Smooth muscle cell of the brain vasculature (primary cell): Measurements from ENCODE around the gene RAB14.

ENCODE experiments used
- DNase-seq: peaks from one replicate; pipeline ENCODE4 v3.0.0-alpha.2; 2012; ENCODE audit warnings: low read depth, low spot score

The RAB14 gene

DNA sequence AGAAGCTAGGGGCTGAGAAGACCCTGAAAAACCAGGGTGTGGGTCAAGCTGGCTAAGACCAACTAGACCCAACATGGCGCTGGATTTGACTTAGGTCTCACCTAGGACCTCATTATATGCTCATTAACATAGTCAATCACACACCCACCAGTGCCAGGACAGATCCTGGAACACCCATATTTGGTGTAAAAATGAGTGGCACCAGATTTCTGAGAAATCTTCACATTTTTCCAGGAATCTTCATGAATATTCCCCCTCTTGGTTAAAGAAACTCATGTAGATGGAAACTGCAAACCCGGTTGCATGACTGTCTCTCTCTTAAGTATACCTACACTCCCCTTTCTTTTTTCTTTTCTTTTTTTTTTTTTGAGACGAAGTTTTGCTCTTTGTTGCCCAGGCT lies 17.9 kb upstream of the RAB14 start:
- no peak for DNase-seq

DNA sequence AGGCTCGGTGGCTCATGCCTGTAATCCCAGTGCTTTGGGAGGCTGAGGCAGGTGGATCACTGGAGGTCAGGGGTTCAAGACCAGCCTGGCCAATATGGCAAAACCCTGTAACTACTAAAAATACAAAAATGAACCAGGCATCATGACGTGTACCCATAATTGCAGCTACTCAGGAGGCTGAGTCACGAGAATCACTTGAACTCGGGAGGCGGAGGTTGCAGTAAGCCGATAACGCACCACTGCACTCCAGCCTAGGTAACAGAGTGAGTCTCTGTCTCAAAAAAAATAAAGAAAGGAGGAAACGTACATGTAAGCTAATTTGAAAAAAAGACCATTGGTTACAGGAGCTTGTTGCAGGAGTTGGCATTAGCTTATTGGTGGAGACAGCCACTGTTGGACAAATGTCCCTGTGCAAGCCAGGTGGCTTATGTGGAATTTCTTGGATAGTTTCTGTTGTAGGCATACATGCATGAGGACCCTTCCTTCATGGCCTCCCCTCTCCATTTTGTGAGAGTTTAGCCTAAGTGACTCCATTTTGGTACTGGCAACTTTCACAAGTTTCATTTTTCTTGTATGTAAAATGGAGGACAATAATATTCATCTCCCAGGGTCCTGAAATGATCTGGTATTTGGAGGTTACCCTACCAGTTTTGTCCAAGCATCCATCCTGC lies 16.8 kb upstream of the RAB14 start:
- DNase-seq: no peak

DNA sequence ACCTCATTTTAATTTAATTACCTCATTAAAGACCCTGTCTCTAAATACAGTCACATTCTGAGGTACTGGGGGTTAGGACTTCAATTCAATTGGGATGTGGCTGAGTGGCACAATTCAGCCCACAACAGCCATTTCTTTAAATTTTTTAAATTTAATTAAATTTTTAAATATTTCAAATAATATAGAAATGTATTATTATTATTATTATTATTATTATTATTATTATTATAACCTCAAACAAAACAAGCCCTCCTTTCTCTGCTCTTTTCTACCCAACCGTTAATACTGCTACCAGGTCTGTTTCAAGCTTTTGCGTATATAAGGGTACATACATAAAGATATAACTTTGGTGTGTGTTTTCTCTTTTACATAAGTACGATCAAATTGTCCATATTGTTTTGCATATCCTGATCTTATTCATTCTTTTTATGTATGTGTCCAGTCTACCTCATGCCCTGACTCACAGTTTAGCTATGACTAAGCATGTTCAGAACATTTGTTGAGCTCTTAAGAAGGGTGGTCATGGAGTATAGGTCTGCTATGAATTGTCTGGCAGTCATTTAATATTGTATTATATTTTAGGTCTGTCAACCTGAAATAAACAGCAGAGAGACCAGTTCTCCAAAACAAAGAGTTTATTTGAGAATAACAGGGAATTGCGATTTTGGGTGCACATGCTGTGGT lies 16.1 kb upstream of the RAB14 start:
- DNase-seq: no peak

DNA sequence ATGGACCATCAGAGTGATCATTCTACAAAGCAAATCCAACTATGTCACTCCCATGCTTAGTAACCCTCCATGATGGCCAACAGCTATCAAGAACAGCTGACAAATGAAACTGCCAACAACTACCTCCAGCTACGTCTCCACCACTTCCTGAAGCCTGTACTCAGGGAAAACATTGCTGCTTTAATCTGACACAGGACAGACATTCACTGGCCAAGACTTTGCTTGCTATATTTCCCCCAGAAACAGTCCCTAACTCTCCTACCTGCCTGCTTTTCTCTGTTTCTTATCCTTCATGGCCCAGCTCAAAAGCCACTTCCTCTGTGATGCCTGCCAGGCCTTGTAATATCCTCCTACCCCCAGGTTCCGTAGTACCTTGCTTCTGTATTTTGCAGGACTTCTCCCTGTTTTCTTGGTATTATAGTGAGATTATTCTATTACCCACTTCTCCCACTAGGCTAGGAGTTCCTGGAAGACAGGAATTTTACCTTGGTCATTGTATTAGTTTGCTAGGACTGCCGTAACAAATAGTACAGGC lies 14.7 kb upstream of the RAB14 start:
- DNase-seq: no peak

DNA sequence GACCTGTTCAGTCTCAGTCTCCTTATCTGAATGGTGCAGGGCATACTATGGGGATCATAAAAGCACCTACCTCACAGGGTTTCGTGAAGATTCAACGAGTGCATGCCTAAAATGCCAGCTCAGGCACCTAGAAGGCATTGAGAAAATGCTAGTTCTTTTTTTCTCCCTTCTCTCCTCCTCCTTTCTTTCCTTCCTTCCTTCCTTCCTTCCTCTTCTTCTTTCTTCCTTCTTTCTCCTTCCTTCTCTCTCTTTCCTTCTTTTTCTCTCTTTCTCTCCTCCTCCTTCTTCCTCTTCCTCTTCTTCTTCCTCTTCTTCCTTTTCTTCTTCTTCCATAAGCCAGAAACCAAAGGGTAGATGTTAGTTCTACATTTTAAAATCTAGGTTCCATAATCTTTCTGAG lies 12.3 kb upstream of the RAB14 start:
- DNase-seq: no peak

DNA sequence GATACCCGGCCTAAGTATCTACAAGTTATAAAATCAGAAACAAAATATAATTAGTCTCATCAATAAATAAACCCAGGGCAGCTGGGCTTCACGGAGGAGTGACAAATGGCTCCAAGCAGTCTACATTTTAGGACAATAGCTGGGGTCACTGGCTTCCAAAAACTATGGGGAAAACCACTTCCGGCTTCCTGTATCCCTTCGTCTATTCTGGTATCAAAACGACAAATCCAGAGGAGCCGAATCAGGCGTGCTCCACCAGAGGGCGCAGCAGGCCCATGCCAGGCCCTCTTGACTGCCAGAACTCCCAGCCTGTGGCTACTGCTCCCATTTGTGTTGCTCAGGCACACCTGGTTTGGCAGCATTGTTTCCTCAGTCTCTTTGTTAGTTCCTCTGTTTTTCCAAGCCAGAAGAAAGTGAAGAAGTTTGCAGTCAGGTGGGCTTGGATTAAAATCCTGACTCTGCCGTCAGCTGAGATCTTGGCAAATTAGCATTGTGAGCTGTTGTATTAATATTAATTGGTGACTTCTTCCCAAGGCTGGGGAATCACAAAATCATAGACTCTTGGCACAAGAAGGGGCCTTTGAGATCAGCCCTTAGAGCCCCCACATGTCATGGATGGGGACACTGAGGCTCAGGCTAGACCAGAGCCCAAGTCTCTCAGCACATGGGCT lies 11.6 kb upstream of the RAB14 start:
- peak; percentile 70 for DNase-seq

DNA sequence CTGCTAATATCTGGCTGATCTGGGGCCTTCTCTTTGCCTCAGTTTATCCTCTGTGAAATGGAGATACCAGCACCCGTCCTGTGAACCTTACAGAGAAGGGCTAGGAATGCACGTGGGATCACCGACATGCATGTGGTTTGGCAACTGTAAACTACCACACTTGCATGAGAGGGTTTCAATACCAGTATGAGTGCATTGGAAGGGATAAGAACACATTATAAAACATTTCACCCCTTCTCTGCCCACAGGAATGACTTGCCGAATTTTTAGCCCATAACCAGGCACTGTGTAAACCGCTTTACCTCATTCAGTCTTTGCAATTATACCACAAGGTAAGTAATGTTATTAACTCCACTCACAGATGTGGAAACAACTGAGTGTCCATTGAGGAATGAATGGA lies 8.9 kb upstream of the RAB14 start:
- DNase-seq: no peak

DNA sequence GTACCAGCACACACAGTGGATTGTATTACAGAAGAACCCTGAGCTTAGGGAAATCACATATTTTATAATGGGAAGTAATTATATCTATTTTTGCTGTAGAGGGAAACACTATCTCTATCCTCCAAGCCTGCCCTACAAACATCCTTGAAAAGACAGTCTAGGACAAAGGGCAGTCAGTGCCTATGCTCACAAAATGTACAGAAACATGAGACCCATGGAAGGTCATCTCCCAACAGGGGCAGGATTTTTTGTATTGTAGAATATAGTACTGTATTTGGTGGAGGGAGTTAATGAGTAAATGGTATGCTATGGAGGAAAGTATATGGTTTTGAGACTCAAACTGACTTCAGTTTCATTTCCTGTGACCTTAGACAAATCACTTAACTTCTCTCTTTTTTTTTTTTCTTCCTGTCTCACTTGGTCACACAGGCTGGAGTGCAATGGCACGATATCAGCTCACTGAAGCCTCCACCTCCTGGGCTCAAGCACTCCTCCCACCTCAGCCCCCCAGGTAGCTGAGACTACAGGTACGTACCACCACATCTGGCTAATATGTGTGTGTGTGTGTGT lies 5.8 kb upstream of the RAB14 start:
- no peak for DNase-seq

DNA sequence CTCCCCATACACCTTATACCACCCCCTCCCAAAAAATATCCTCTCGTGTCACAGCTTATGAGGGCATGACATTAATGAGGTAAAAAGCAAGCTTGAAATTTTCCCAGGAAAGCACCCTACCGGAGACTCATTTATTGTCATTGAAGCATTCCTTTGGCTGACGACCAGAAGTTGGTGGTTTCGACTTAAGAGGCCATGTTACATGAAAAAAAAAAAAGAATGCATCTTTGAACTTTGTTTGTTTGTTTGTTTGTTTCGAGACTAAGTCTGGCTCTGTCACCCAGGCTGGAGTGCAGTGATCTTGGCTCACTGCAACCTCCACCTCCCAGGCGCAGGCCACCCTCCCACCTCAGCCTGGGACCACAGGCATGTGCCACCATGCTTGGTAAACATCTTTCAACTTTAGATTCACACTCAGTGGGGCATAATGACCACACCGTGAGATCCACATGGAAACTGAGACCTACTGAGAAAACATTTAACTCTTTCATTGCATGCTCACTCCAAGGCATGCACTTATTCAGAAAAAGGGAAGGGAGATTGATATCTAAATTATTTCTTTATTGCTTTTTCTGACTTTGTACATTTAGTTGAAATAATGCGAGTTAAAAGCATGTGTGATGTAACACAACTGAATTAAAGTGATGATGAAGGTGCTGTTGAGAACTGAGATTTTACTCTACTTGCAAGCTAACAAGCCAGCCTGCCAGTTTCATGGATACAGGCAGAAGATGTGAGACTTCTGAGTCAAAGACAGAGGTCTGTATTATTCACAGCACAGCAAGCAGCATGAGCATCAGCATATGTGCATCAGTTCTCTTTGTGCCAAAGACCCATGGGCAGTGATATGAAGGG lies 5.1 kb upstream of the RAB14 start:
- DNase-seq: peak; percentile 36

DNA sequence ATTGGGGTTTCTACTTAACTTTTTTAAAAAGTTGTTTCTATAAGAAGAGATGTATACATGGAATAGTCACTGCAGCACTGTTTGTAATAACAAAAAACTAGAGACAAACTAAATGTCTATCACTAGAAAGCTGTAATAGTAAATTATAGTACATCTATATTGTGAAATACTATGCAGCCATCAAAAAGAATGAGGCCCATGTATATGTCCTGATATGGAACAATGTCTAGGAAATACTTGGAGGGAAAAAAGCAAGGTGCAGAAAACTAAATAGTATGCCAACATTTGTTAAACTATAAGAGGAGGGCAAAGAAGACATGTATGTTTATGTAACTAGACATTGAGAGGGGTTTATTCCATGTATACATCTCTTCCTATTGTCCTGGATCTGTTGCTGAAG lies 2.9 kb upstream of the RAB14 start:
- DNase-seq: no peak

DNA sequence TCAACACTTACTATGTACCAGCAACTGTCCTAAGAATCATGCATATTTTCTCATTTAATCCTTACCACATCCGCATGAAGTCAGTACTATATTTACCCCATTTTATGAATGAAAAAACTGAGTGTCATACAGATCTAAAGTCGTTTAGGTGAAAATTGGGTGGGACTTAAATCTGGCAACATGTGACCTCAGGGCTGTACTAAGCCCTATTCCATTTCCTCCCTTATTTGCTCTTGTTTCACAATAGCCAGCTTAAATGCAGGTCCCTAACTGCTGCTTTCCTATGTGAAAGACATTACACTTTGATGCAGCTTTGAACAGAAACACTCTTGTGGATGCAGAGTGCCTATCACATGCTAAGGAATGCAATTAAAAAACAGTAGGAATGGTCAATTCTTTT lies 2.5 kb upstream of the RAB14 start:
- DNase-seq: no peak

DNA sequence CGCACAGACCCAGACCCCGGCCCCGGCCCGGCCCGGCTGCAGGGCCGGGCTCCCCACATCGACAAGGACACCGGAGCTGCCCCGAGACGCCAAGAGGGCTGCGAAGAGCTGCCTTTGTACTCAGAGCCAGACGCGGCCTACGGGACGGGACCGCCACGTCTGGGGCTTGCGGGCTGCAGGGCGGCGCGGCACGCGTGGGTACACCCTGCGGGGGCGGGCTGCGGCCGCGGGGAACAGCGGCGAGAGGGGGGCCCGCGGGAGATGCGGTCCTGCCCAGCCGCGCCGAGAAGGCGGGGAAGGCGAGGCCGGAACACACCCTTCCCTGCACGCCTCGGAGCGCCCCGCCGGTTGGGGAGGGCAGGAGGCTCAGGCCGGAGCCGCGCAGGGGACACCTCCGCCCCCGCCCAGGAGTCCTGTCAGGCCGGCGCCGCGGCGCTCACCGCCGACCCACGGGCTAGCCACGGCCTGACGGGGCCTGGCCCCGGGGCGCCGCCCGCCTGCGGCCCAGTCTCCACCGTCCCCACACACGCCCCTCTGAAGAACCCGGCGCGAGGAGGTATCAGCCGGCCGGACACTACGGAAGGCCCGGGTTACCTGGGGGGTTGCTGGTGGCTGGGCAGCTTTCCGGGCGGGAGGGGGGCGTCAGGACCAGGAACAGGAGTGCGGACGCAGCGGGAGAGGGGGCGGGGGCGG lies 478 bp downstream of the RAB14 start:
- no peak for DNase-seq

DNA sequence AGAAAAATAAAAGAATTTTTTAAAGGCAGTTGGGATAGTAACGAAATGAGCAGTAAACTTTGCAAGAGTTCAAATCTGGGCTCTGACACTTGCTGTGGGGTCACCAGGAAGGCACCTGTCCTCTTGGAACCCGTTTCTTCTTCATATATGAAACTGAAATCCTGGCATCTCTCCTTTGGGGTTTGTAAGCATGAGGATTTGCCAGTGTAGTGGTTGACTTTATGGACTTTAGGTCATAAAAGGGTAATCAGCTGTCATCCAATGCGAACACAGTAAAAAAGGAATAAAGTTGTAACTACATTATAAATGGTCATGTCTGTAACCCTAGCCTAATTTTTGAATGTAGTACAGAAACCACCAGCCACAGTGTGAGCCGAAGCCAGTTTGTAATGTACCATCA lies 1.3 kb downstream of the RAB14 start:
- DNase-seq: no peak

DNA sequence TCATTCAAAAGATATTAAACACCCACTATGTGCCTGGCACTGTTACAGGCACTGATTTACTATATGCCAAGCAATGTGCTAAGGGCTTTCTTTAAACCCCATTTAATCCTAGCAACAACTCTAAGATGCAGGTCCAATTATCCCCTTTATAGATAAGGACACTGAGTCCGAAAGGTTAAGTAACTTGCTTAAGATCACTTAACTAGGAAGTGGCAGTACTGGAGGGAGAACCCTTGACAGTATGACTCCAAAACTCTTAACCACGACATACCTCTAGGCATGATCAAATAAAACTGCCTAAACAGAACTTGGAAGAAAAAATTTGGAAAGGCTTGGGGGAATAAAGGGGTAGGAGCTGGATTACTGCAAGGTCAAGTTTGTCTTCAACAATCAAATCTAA lies 1.7 kb downstream of the RAB14 start:
- DNase-seq: no peak

DNA sequence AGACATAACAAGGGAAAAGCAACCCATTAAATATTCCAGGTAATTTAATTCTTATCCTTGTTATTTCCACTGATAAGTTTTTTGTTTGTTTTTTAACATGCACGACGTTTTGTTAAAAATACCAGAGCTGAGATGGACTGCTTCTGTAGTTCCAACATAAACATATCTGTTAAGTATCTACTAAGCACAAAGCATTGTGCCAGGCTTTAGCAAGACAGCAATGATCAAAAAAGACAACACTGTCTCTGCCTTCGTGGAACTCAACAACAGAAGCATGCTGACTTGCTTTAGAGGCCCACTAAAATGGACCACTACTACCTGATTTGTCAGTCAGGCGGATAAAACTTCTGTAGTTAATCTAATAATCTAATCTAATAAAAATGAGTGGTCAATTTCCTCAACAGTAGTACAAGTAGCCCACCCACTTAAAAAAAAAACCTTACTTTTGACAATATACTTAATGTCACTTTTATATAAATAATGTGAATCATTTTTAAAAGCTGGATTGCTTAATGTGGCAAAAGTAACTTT lies 3.1 kb downstream of the RAB14 start:
- no peak for DNase-seq

DNA sequence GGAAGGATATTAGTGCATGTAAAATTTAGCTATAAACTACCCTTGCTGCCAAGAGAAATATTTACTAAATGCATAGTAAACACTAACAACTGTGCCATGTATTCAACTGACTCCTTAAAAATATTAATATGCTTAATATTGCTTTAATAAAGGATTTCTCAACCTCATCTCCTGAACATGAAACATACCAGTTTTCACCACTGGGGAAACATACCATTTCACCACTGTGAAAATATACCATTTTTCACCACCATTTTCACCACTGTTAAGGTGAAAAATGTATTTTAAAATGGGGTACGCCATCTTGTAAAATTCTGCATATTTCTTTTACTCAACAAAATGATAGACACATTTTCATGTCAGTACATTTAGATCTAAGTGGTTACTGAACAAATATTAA lies 4.5 kb downstream of the RAB14 start:
- DNase-seq: no peak

DNA sequence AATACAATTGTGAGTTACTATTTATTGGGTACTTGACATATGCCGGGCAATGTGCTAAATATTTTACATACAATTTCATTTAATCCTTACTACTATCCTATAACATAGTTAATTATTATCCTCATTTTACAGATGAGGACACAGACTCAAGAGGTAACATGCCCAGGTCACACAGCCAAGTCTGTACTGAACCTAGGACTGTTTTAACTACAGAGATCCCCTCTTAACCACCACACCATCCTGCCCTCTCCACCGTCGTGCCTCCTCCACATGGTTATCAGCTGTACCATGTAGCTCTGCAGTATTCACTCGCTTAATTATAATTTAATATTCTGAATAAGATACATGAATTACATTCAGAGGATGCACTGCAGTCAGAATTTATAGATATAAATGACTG lies 5.3 kb downstream of the RAB14 start:
- no peak for DNase-seq

DNA sequence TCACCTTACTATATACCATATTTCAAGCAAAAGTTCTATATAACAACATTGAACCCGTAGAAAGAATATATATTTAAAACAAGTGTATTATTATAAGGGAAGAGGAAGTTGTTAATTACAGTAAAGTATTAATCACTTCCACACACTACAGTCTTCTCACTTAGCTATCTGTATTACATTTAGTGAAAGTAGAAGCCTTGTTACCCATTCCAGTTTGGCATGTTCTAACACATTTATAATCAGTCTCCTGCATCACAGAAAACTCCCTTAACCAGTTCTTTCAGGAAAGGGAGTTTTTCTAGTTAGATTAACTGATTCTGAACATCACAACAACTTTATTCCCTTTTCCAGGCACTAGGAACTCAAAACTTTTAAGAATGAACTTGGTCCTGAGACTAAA lies 6.9 kb downstream of the RAB14 start:
- no peak for DNase-seq

DNA sequence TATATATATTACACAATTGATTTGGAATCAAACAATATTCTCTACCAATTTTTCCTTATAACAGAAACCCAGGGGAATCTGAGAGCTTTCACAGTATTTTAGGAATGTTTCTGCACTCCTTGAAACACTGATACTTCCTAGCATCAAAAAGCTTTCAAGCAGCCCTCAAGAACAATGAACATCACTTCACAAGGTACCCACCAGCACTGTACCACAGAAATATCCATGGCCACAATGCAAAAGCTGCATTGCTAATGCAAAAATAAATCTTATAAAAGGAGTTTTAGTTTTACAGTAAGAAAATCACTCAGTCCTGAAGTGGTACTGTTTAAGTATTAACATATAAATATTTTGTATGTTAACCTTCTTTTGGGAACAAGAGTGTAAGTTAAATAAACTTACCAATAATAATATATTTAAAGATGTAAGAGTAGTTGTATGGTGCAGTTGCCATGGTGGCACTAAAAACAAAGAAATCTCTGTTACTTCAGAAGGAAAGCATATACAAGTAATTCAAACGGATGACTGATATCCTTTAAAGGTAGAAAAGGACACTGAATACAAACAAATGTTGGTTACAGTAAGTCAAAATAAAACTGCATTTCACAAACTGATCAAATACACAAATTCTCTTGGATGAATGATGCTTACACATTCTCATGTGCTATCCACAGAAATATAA lies 8.6 kb downstream of the RAB14 start:
- no peak for DNase-seq

DNA sequence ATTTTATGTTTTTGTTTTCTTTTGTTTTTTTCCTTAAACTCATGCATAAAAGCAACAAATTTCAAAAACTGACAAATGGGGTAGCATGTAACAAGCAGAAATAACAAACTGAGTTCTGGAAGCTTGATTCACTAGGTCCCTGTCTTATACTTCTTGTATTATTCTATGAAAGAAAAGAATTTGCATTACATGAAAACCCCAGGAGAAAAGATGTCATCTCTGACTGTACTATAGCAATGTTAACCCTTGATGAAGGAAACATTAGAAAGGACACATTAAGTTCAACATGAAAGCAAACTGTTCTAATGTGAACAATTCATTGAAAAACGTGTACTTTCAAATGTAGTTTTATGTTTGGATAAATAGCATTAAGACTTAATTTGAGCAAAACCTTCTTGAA lies 9.2 kb downstream of the RAB14 start:
- DNase-seq: no peak
